Measurements from ENCODE around the gene USP46.

USP46 gene

GRCh38 chr4:52576961-52577623 lies 82.0 kb downstream of the USP46 start:
- no peak for DNase-seq (ENCODE audit: extremely low read depth in 1 of 2, low read depth in 1 of 2)

GRCh38 chr4:52576326-52576725 lies 82.8 kb downstream of the USP46 start:
- no peak for DNase-seq (ENCODE audit: extremely low read depth in 1 of 2, low read depth in 1 of 2)

GRCh38 chr4:52575406-52575805 lies 83.7 kb downstream of the USP46 start:
- no peak for DNase-seq (ENCODE audit: extremely low read depth in 1 of 2, low read depth in 1 of 2)

DNA sequence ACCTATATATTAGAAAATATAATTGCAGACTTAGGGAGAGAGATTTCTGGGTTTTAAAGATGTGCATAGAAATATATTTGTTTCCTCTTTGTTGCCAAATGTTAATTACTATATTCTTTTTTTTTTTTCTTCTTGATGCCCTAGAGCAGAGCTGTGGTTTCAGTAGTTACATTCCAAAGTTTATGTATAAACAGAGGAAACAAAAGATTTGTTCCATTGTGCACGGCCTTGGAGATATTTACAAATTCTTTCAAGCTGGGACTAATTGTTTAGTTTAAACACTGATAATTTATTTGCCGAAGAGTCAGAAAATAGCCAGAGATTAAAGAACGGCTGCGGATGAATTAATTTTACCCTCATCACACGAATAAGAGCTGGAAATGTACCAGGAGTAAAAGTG lies 85.1 kb downstream of the USP46 start:
- no peak for DNase-seq (ENCODE audit: extremely low read depth in 1 of 2, low read depth in 1 of 2)

- DNase-seq (ENCODE audit: extremely low read depth in 1 of 2, low read depth in 1 of 2) = no peak
These were observed 85.5 kb downstream of the USP46 start for GRCh38 chr4:52573551-52573950.

- DNase-seq (ENCODE audit: extremely low read depth in 1 of 2, low read depth in 1 of 2) = no peak
These were observed 86.1 kb downstream of the USP46 start for GRCh38 chr4:52572936-52573485.

DNA sequence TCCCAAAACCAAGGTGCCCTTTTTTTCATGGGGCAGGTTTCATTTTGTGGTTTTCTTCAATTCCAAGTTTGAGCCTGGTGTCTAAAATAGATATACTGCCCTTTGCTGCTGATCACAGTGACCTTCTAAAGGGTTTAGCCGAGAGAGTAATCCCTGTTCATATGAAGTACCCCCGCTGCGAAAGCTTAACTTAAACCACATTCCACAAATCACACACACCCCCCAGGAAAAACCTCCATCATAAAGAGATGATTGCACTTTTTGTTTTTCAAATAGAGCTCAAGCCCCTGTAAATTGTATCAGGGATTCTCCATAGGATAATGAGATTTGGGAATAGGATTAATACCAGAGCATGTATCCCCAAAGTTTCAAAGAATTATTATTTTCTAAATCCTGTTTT lies 90.8 kb downstream of the USP46 start:
- DNase-seq (ENCODE audit: extremely low read depth in 1 of 2, low read depth in 1 of 2) = no peak

- DNase-seq (ENCODE audit: extremely low read depth in 1 of 2, low read depth in 1 of 2) = no peak
These were observed 92.7 kb downstream of the USP46 start for GRCh38 chr4:52566136-52567031.

- DNase-seq (ENCODE audit: extremely low read depth in 1 of 2, low read depth in 1 of 2) = no peak
These were observed 98.2 kb downstream of the USP46 start for GRCh38 chr4:52560844-52561280.

GRCh38 chr4:52555356-52555716 lies 103.8 kb downstream of the USP46 start:
- DNase-seq (ENCODE audit: extremely low read depth in 1 of 2, low read depth in 1 of 2) = no peak

- no peak for DNase-seq (ENCODE audit: extremely low read depth in 1 of 2, low read depth in 1 of 2)
These were observed 104.3 kb downstream of the USP46 start for GRCh38 chr4:52554612-52555355.

DNA sequence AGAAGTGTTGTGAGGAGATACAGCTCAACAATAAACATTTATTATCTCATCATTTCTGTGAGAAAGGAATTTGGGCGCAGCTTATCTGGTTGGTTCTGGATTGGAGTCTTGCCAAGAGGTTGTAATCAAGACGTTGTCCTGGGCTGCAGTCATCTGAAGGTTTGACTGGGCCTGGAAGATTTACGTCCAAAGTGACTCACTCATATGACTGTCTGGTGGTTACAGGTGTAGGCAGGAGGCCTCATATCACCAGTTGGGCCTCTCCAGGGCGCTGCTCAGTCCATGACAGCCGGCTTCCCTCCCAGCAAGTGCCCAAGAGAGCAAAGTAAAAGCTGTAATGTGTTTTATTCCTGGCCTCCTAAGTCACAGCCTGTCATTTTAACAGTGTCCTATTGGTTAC lies 106.3 kb downstream of the USP46 start:
- no peak for DNase-seq (ENCODE audit: extremely low read depth in 1 of 2, low read depth in 1 of 2)

DNA sequence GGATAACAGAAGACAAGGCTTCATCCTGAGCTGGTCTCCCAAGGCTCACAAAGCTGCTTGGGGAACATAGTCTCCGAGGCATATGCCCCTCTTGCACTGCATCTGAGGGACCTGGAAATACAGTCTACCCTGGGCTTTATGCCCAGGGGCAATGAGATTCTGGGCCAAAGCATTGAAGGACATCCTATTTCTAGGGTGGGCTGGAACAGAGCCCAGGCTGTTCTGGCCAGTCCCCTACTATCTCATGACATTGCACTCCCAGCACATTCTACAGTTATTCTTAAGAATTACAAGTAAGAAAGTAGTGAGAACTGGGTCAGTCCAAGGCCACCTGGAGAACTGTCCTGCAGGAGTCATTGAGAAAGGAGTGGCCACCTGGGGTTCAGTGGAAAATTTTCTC lies 107.6 kb downstream of the USP46 start:
- no peak for DNase-seq (ENCODE audit: extremely low read depth in 1 of 2, low read depth in 1 of 2)

DNA sequence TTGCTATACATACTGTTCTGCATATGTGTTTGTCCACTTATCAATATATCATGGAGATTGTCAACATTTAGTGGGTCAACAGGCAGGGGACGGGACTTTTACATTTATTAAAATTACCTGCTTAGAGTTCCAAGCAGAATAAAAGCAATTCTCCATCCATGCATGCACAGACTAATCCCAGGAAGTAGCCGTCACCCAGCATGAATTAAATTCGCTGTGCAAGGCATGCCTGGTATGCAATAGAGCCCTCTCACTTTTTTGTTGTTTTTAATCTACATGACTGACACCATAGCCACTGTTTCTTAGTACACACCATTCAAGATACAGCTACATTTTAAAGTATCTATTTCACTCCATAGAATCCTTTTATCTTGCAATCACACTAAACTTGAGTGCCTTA lies 108.9 kb downstream of the USP46 start:
- no peak for DNase-seq (ENCODE audit: extremely low read depth in 1 of 2, low read depth in 1 of 2)

DNA sequence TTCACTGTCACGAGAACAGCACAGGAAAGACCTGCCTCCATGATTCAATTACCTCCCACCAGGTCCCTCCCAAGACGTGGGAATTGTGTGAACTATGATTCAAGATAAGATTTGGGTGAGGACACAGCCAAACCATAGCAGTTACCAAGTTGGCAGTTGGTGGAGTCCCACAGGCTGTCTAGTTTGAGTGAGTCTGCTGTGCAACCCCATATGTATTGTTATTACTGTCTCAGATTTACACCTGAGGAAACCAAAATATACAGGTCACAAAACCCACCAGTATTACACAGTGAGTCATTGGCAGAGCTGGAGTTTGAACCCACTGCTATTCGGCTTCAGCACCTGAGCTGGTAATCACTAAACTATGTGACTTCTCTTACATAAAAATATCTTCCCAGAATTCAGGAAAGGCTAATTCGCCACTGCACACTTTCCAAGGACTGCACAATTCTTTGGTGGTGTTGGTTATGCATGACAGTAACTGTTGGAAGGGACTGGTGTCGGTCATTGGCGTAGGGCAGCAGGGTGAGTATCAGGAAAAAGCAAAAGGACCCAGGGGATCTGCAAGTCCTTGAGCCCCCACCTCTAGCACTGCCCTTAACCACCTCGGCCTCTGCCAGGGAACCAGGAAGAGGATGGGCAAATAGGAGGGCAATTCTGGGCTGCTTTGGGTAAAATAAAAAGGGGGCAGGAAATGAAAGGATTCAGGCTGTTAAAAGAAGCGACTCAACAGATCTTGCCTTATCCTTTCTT lies 110.1 kb downstream of the USP46 start:
- DNase-seq (ENCODE audit: extremely low read depth in 1 of 2, low read depth in 1 of 2) = no peak

GRCh38 chr4:52546449-52546848 lies 112.7 kb downstream of the USP46 start:
- no peak for DNase-seq (ENCODE audit: extremely low read depth in 1 of 2, low read depth in 1 of 2)

GRCh38 chr4:52545099-52546069 lies 113.7 kb downstream of the USP46 start:
- peak in 1 of 2 donors; percentile 23 for DNase-seq (ENCODE audit: extremely low read depth in 1 of 2, low read depth in 1 of 2)

Measured in activated CD8-positive, alpha-beta memory T cell treated with anti-CD3 and anti-CD28 coated beads for 1 hour (primary cell).